Liver (tissue), 9 donors: Measurements from ENCODE around the gene AOAH. TPM values are rescaled to one million over a fixed set of nuclear protein-coding genes. Genes with fewer than 3 reads are reported as not detected.

Experiments used
- DNase-seq: peaks from one replicate; pipeline ENCODE4 v3.0.0-alpha.2; 2017; ENCODE audit warnings: low spot score
- H3K27ac ChIP-seq, 2 donors: one replicate each; pipeline ENCODE4 v1.7.0; 2013; ENCODE audit warnings: inconsistent platforms in 2 of 2, low read length in 2 of 2, control low read depth in 1 of 2, low read depth in 1 of 2, mild to moderate bottlenecking in 1 of 2
- H3K27me3 ChIP-seq, 4 donors: one replicate each; pipeline versions ENCODE4 v1.6.1 to v1.7.0; 2013; ENCODE audit warnings: low read length in 3 of 4, inconsistent platforms in 1 of 4, mild to moderate bottlenecking in 1 of 4, moderate library complexity in 1 of 4; ENCODE audit not compliant: control insufficient read depth in 4 of 4, insufficient read depth in 4 of 4
- H3K36me3 ChIP-seq, 4 donors: one replicate each; pipeline versions ENCODE4 v1.6.1 to v1.7.0; 2013; ENCODE audit warnings: low read length in 3 of 4, mild to moderate bottlenecking in 3 of 4, low read depth in 1 of 4, moderate library complexity in 1 of 4; ENCODE audit not compliant: control insufficient read depth in 4 of 4, insufficient read depth in 3 of 4
- H3K4me1 ChIP-seq, 4 donors: one replicate each; pipeline versions ENCODE4 v1.6.1 to v1.7.0; 2013; ENCODE audit warnings: low read length in 3 of 4, mild to moderate bottlenecking in 3 of 4, moderate library complexity in 1 of 4; ENCODE audit not compliant: control insufficient read depth in 4 of 4, insufficient read depth in 4 of 4
- H3K4me3 ChIP-seq, 3 donors: one replicate each; pipeline versions ENCODE4 v1.6.1 to v1.7.0; 2013; ENCODE audit warnings: low read length in 3 of 3, control low read depth in 1 of 3, low read depth in 1 of 3, mild to moderate bottlenecking in 1 of 3
- H3K9ac ChIP-seq, 2 donors: one replicate each; pipeline ENCODE4 v1.7.0; 2013; ENCODE audit warnings: low read length in 2 of 2, mild to moderate bottlenecking in 2 of 2, moderate library complexity in 2 of 2, control low read depth in 1 of 2, low read depth in 1 of 2
- H3K9me3 ChIP-seq, 4 donors: one replicate each; pipeline versions ENCODE4 v1.6.1 to v1.7.0; 2013; ENCODE audit warnings: low read length in 3 of 4; ENCODE audit not compliant: control insufficient read depth in 4 of 4
- ATF3 ChIP-seq: IDR thresholded peaks from 2 replicates; pipeline ENCODE4 v1.6.1; 2016; ENCODE audit warnings: antibody characterized with exemption
- EGR1 ChIP-seq, 2 donors: IDR thresholded peaks; 2 replicates each; pipeline ENCODE4 v1.6.1; 2016 to 2018; ENCODE audit warnings: antibody characterized with exemption in 2 of 2, low read depth in 2 of 2
- FOXA1 ChIP-seq: IDR thresholded peaks from 2 replicates; pipeline ENCODE4 v1.6.1; 2016; ENCODE audit warnings: antibody characterized with exemption
- FOXA2 ChIP-seq: IDR thresholded peaks from 2 replicates; pipeline ENCODE4 v1.6.1; 2016; ENCODE audit warnings: antibody characterized with exemption
- GABPA ChIP-seq, 2 donors: IDR thresholded peaks in 1 of 2; conservative IDR thresholded peaks in 1 of 2; 2 replicates each; pipeline ENCODE4 v1.6.1; 2016; ENCODE audit warnings: antibody characterized with exemption in 2 of 2, mild to moderate bottlenecking in 1 of 2, moderate library complexity in 1 of 2
- HNF4A ChIP-seq, 2 donors: conservative IDR thresholded peaks; 2 replicates each; pipeline ENCODE4 v1.6.1; 2016; ENCODE audit warnings: antibody characterized with exemption in 2 of 2, mild to moderate bottlenecking in 2 of 2
- HNF4G ChIP-seq: IDR thresholded peaks from 2 replicates; pipeline ENCODE4 v1.6.1; 2016; ENCODE audit warnings: antibody characterized with exemption
- JUND ChIP-seq, 2 donors: IDR thresholded peaks; 2 replicates each; pipeline ENCODE4 v1.6.1; 2016; ENCODE audit warnings: antibody characterized with exemption in 2 of 2
- MAX ChIP-seq: IDR thresholded peaks from 2 replicates; pipeline ENCODE4 v1.6.1; 2016; ENCODE audit warnings: antibody characterized with exemption
- RAD21 ChIP-seq, 2 donors: IDR thresholded peaks; 2 replicates each; pipeline ENCODE4 v1.6.1; 2016; ENCODE audit warnings: antibody characterized with exemption in 2 of 2, mild to moderate bottlenecking in 2 of 2
- REST ChIP-seq: IDR thresholded peaks from 2 replicates; pipeline ENCODE4 v1.6.1; 2016; ENCODE audit warnings: antibody characterized with exemption, mild to moderate bottlenecking
- RXRA ChIP-seq, 2 donors: IDR thresholded peaks; 2 replicates each; pipeline ENCODE4 v1.6.1; 2017 to 2018; ENCODE audit warnings: antibody characterized with exemption in 2 of 2, mild to moderate bottlenecking in 1 of 2
- SP1 ChIP-seq: IDR thresholded peaks from 2 replicates; pipeline ENCODE4 v1.6.1; 2018; ENCODE audit warnings: antibody characterized with exemption, mild to moderate bottlenecking
- TAF1 ChIP-seq: conservative IDR thresholded peaks from 2 replicates; pipeline ENCODE4 v1.6.1; 2016; ENCODE audit warnings: antibody characterized with exemption, mild to moderate bottlenecking
- WGBS: extraction: QIAGEN DNeasy Blood & Tissue Kit; methylation state at CpG from one replicate; pipeline ENCODE4 v1.1.7; 2013; 5-methylcytosine and 5-hydroxymethylcytosine counted together
- polyA plus RNA-seq, 2 donors: library from polyadenylated mRNA; stranded (reverse) in 1 of 2; unstranded in 1 of 2; fragments of 200-250 nt in 1 of 2; fragments of >200 nt in 1 of 2; fragmentation: Nextera tagmentation in 1 of 2; extraction: Ambion mirVana in 1 of 2; gene quantifications; one replicate each; pipeline versions ENCODE4 v1.2.1 to v1.2.3, GENCODE V29; 2013 to 2015
- total RNA-seq, 2 donors: library from RNA; depleted of rRNA; stranded (reverse); fragments of >200 nt; gene quantifications; one replicate each; pipeline ENCODE4 v1.2.3, GENCODE V29; 2014
- donor health status: healthy.
- donor health status: healthy.
- donor health status: healthy.
- donor health status: healthy.
- donor health status: healthy.

Gene AOAH
- total and polyA plus RNA-seq, 4 donors = 2.4 to 26.7 (median 5.8) TPM

- no peak for TF ChIP-seq GABPA (IDR thresholded peaks at IDR 0.05 in 1 of 2, conservative IDR thresholded peaks at IDR 0.05 in 1 of 2)
Measured at GRCh38 chr7:36654436-36654835, 69.9 kb downstream of the AOAH start (continued).

- 80% methylated on average over 11 of the region's 11 CpGs for WGBS
- Histone ChIP-seq H3K9ac (no peak overlapping the region), H3K9me3 (no peaks in the 10 kb centered on the region), H3K4me1 (peaks cover 0 to 5% (median 0%) of the 10 kb centered on the region in 4 donors), H3K27ac (no peak overlapping the region), H3K4me3 (no peak overlapping the region), H3K36me3 (no peaks in the 10 kb centered on the region), H3K27me3 (no peaks in the 10 kb centered on the region)
- no peak for DNase-seq
- TF ChIP-seq RAD21 (IDR thresholded peaks at IDR 0.05) (no peak), JUND (IDR thresholded peaks at IDR 0.05) (no peak), FOXA1 (no peak), ATF3 (no peak), REST (no peak), SP1 (no peak), HNF4G (no peak), HNF4A (conservative IDR thresholded peaks at IDR 0.05) (no peak), RXRA (IDR thresholded peaks at IDR 0.05) (no peak), EGR1 (IDR thresholded peaks at IDR 0.05; ENCODE audit: low read depth in 2 of 2) (no peak), TAF1 (no peak)
Measured at GRCh38 chr7:36653663-36654355, 70.5 kb downstream of the AOAH start.

- Histone ChIP-seq H3K36me3 (no peaks in the 10 kb centered on the region), H3K9ac (no peak overlapping the region), H3K27me3 (no peaks in the 10 kb centered on the region), H3K4me1 (peaks cover 0 to 5% (median 0%) of the 10 kb centered on the region in 4 donors), H3K9me3 (no peaks in the 10 kb centered on the region), H3K27ac (no peak overlapping the region), H3K4me3 (no peak overlapping the region)
- TF ChIP-seq RAD21 (IDR thresholded peaks at IDR 0.05) (no peak), ATF3 (no peak), GABPA (IDR thresholded peaks at IDR 0.05 in 1 of 2, conservative IDR thresholded peaks at IDR 0.05 in 1 of 2) (no peak), MAX (no peak), FOXA2 (no peak)
- 69% methylated on average over 3 of the region's 3 CpGs for WGBS
- no peak for DNase-seq
Measured at GRCh38 chr7:36653008-36653662, 71.2 kb downstream of the AOAH start.
